Type B pancreatic cell (in vitro differentiated cells): ENCODE results near the gene MED29. TPM values are rescaled to one million over a fixed set of nuclear protein-coding genes. Genes with fewer than 3 reads are reported as not detected.

Experiments
- DNase-seq: peaks from one replicate; pipeline ENCODE4 v3.0.0; 2021; ENCODE audit warnings: mixed read lengths; ENCODE audit not compliant: unreplicated experiment; ENCODE audit errors: extremely low spot score
- H3K27ac Mint-ChIP-seq: 2 replicates; pipeline ENCODE4 v1.8.0; 2021; ENCODE audit warnings: mild to moderate bottlenecking, mixed read lengths
- H3K27me3 Mint-ChIP-seq: 2 replicates; pipeline ENCODE4 v1.8.0; 2021; ENCODE audit warnings: mixed read lengths
- H3K36me3 Mint-ChIP-seq: 2 replicates; pipeline ENCODE4 v1.8.0; 2021; ENCODE audit warnings: mixed read lengths
- H3K4me1 Mint-ChIP-seq: one replicate; pipeline ENCODE4 v1.8.0; 2021; ENCODE audit warnings: mixed read lengths; ENCODE audit not compliant: unreplicated experiment
- H3K4me3 Mint-ChIP-seq: 2 replicates; pipeline ENCODE4 v1.8.0; 2021; ENCODE audit warnings: mild to moderate bottlenecking, mixed read lengths
- H3K9me3 Mint-ChIP-seq: 2 replicates; pipeline ENCODE4 v1.8.0; 2021; ENCODE audit warnings: mixed read lengths
- total RNA-seq: library from RNA; stranded (reverse); gene quantifications from 2 replicates; pipeline ENCODE4 v1.2.1, GENCODE V29; 2021; ENCODE audit warnings: low replicate concordance
- TF ChIP-seq, protein P1 (sequence below): fragments of 200-600 bp; sonication (generic); conservative IDR thresholded peaks from 2 replicates; pipeline ENCODE4 v1.5.0; 2021; ENCODE audit warnings: antibody characterized with exemption, mild to moderate bottlenecking

Gene MED29
- total RNA-seq, 1 donor from 2014 or later, result 40.8 TPM

DNA sequence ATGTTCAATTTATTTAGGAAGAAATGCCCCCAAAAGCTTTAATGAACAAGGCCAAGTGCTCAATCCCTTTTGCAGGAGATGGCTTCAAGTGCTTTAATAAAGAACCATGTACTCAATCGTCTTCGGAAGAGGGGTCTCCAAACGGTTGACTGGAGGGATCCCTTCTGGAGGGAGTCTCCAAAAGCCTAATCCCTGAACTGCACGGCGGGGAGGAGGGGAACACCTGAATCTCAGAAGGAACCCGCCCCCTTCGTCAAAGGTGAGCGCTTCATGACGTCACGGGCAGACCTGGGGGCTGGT, 777 bp upstream of the MED29 start:
- H3K4me1 Mint-ChIP-seq, result peaks cover 18% of the 10 kb centered on the region
- peak overlapping the region; percentile 97 for H3K27ac Mint-ChIP-seq
- H3K4me3 Mint-ChIP-seq, result peak overlapping the region; percentile 97
- peaks cover 15% of the 10 kb centered on the region for H3K36me3 Mint-ChIP-seq
- no peaks in the 10 kb centered on the region for H3K27me3 Mint-ChIP-seq
- DNase-seq, result no peak
- no peaks in the 10 kb centered on the region for H3K9me3 Mint-ChIP-seq
- TF ChIP-seq, protein P1, sequence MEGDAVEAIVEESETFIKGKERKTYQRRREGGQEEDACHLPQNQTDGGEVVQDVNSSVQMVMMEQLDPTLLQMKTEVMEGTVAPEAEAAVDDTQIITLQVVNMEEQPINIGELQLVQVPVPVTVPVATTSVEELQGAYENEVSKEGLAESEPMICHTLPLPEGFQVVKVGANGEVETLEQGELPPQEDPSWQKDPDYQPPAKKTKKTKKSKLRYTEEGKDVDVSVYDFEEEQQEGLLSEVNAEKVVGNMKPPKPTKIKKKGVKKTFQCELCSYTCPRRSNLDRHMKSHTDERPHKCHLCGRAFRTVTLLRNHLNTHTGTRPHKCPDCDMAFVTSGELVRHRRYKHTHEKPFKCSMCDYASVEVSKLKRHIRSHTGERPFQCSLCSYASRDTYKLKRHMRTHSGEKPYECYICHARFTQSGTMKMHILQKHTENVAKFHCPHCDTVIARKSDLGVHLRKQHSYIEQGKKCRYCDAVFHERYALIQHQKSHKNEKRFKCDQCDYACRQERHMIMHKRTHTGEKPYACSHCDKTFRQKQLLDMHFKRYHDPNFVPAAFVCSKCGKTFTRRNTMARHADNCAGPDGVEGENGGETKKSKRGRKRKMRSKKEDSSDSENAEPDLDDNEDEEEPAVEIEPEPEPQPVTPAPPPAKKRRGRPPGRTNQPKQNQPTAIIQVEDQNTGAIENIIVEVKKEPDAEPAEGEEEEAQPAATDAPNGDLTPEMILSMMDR, result no peak

GRCh38 chr19:39397360-39398296, 6.5 kb downstream of the MED29 start:
- H3K36me3 Mint-ChIP-seq, result peaks cover 3% of the 10 kb centered on the region
- peak overlapping the region; percentile 20 for H3K4me3 Mint-ChIP-seq

GRCh38 chr19:39398297-39398864, 7.2 kb downstream of the MED29 start:
- Mint-ChIP-seq H3K4me1 (peaks cover 33% of the 10 kb centered on the region), H3K4me3 (no peak overlapping the region), H3K27ac (peak overlapping the region; percentile 90), H3K36me3 (peaks cover 3% of the 10 kb centered on the region), H3K27me3 (no peaks in the 10 kb centered on the region), H3K9me3 (no peaks in the 10 kb centered on the region)
- DNase-seq, result no peak
- TF ChIP-seq, protein P1, result no peak

More at GRCh38 chr19:39397360-39398296, 6.5 kb downstream of the MED29 start:
- Mint-ChIP-seq H3K27ac (peak overlapping the region; percentile 90), H3K9me3 (no peaks in the 10 kb centered on the region), H3K27me3 (no peaks in the 10 kb centered on the region), H3K4me1 (peaks cover 33% of the 10 kb centered on the region)
- TF ChIP-seq, protein P1, result peak; percentile 96
- DNase-seq, result peak; percentile 90

- H3K27me3 Mint-ChIP-seq, result no peaks in the 10 kb centered on the region
- DNase-seq, result no peak
- H3K4me3 Mint-ChIP-seq, result peak overlapping the region; percentile 19
- H3K27ac Mint-ChIP-seq, result peak overlapping the region; percentile 86
- peaks cover 37% of the 10 kb centered on the region for H3K4me1 Mint-ChIP-seq
- H3K36me3 Mint-ChIP-seq, result peaks cover 3% of the 10 kb centered on the region
- TF ChIP-seq, protein P1, result no peak
- H3K9me3 Mint-ChIP-seq, result no peaks in the 10 kb centered on the region
These were observed 8.5 kb downstream of the MED29 start for GRCh38 chr19:39399668-39400050.

- Mint-ChIP-seq H3K27me3 (no peaks in the 10 kb centered on the region), H3K4me1 (peaks cover 37% of the 10 kb centered on the region), H3K9me3 (no peaks in the 10 kb centered on the region), H3K4me3 (no peak overlapping the region), H3K27ac (peak overlapping the region; percentile 86), H3K36me3 (peaks cover 3% of the 10 kb centered on the region)
- DNase-seq, result no peak
- TF ChIP-seq, protein P1, result no peak
These were observed 8.9 kb downstream of the MED29 start for GRCh38 chr19:39400061-39400460.
